Ascending aorta (tissue), 2 donors: ENCODE data around the gene GPC3. TPM values are rescaled to one million over a fixed set of nuclear protein-coding genes. Genes with fewer than 3 reads are reported as not detected.

Source experiments
- DNase-seq, 2 donors: peaks; one replicate each; pipeline ENCODE4 v3.0.0-alpha.2; 2019; ENCODE audit warnings: low spot score in 2 of 2
- H3K27ac ChIP-seq, 2 donors: fragments of 200-600 bp; sonication (generic); one replicate each; pipeline ENCODE4 v1.5.1; 2016 to 2017; ENCODE audit warnings: mild to moderate bottlenecking in 1 of 2
- H3K27me3 ChIP-seq: fragments of 200-600 bp; sonication (generic); one replicate; pipeline ENCODE4 v1.5.1; 2017
- H3K36me3 ChIP-seq, 2 donors: fragments of 200-600 bp; sonication (generic); one replicate each; pipeline ENCODE4 v1.5.1; 2016
- H3K4me1 ChIP-seq, 2 donors: fragments of 200-600 bp; sonication (generic); one replicate each; pipeline ENCODE4 v1.5.1; 2016 to 2017; ENCODE audit warnings: mild to moderate bottlenecking in 1 of 2
- H3K4me3 ChIP-seq, 2 donors: fragments of 200-600 bp; sonication (generic); one replicate each; pipeline ENCODE4 v1.5.1; 2016 to 2017; ENCODE audit warnings: mild to moderate bottlenecking in 1 of 2
- H3K9me3 ChIP-seq, 2 donors: fragments of 200-600 bp; sonication (generic); one replicate each; pipeline ENCODE4 v1.5.1; 2016
- CTCF ChIP-seq, 3 experiments: fragments of 200-600 bp in 2 of 3; fragments of 450-650 bp in 1 of 3; sonication (generic) in 2 of 3; IDR thresholded peaks; one replicate each; pipeline ENCODE4 v1.5.1; 2016 to 2019; ENCODE audit warnings: antibody characterized with exemption in 3 of 3, mild to moderate bottlenecking in 1 of 3, moderate library complexity in 1 of 3
- intact Hi-C: fragments of 100-400 bp; cut with DNase I; formaldehyde crosslinking; loops from one replicate; pipeline ENCODE4 v1.15.1; 2023
- total RNA-seq: library from RNA; depleted of rRNA; stranded (reverse); fragments of >200 nt; gene quantifications from one replicate; pipeline ENCODE4 v1.1.0, GENCODE V29; 2016

The GPC3 gene
- total RNA-seq, 1 donor from 2014 or later = 0.75 TPM

- Histone ChIP-seq H3K9me3 (no peaks in the 10 kb centered on the region), H3K4me3 (no peak overlapping the region), H3K4me1 (no peaks in the 10 kb centered on the region), H3K27me3 (no peaks in the 10 kb centered on the region), H3K36me3 (no peaks in the 10 kb centered on the region), H3K27ac (no peak overlapping the region)
- intact Hi-C loops = no loop called here
- TF ChIP-seq CTCF (IDR thresholded peaks at IDR 0.05) = no peak
- DNase-seq = no peak
Observed at GRCh38 chrX:133640161-133641015, 345.0 kb downstream of the GPC3 start.

- Histone ChIP-seq H3K4me3 (no peak overlapping the region), H3K4me1 (no peaks in the 10 kb centered on the region), H3K36me3 (no peaks in the 10 kb centered on the region), H3K27me3 (no peaks in the 10 kb centered on the region), H3K27ac (no peak overlapping the region), H3K9me3 (no peaks in the 10 kb centered on the region)
- TF ChIP-seq CTCF (IDR thresholded peaks at IDR 0.05) = no peak
- DNase-seq = no peak
- intact Hi-C loops = no loop called here
Observed at GRCh38 chrX:133639726-133640125, 345.7 kb downstream of the GPC3 start.

- intact Hi-C loops = no loop called here
- H3K27me3 ChIP-seq = no peaks in the 10 kb centered on the region
- no peaks in the 10 kb centered on the region for H3K36me3 ChIP-seq
- DNase-seq = no peak
- H3K27ac ChIP-seq = no peak overlapping the region
- TF ChIP-seq CTCF (IDR thresholded peaks at IDR 0.05) = no peak
- H3K9me3 ChIP-seq = no peaks in the 10 kb centered on the region
- H3K4me1 ChIP-seq = no peaks in the 10 kb centered on the region
- H3K4me3 ChIP-seq = no peak overlapping the region
Observed at GRCh38 chrX:133638285-133638684, 347.1 kb downstream of the GPC3 start.

GRCh38 chrX:133637765-133638164 is 347.6 kb downstream of the GPC3 start:
- no peaks in the 10 kb centered on the region for H3K36me3 ChIP-seq
- no peak for TF ChIP-seq CTCF (IDR thresholded peaks at IDR 0.05)
- H3K4me3 ChIP-seq = no peak overlapping the region
- no peaks in the 10 kb centered on the region for H3K4me1 ChIP-seq
- no peaks in the 10 kb centered on the region for H3K9me3 ChIP-seq
- H3K27ac ChIP-seq = no peak overlapping the region
- no peak for DNase-seq
- H3K27me3 ChIP-seq = no peaks in the 10 kb centered on the region
- intact Hi-C loops = no loop called here

GRCh38 chrX:133636009-133636408 is 349.4 kb downstream of the GPC3 start:
- intact Hi-C loops = no loop called here
- H3K4me3 ChIP-seq = no peak overlapping the region
- H3K27me3 ChIP-seq = no peaks in the 10 kb centered on the region
- no peak for TF ChIP-seq CTCF (IDR thresholded peaks at IDR 0.05)
- DNase-seq = no peak
- no peaks in the 10 kb centered on the region for H3K4me1 ChIP-seq
- H3K9me3 ChIP-seq = no peaks in the 10 kb centered on the region
- no peak overlapping the region for H3K27ac ChIP-seq
- H3K36me3 ChIP-seq = no peaks in the 10 kb centered on the region
